HG03520 (cell line): Measurements from ENCODE around the gene DSTN.

Source experiments
- ATAC-seq: cut with Tn5 transposase; IDR thresholded peaks from one replicate; pipeline ENCODE4 v1.9.1; 2021; ENCODE audit warnings: mild to moderate bottlenecking, moderate library complexity; ENCODE audit not compliant: unreplicated experiment

The DSTN gene

DNA sequence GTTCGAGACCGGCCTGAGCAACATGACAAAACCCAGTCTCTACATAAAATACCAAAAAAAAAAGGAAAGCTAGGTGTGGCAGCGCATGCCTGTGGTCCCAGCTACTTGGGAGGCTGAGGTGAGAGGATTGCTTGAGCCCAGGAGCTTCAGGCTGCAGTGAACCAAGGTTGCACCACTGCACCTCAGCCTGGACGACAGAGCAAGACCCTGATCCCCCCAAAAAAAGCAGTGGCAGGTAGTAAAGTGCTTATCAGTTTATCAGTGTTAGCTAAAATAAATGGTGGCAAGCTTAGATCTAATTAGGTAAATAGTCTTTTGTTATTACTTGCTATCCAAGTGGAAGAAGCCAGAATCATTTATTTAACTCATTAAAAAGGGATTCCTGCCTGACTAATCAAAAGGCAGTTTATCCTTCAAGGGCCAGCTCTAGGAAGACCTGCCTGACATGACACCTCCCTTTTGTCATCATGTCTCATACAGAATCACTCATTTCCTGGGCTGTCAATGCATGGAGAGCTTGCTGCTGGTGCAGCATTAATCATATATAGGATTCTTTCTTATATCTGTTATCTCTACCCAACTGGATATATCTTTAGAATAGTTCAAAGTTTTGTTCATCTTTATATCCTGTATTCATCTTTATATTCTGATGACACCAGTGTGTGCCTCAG lies 9.6 kb downstream of the DSTN start:
- no peak for ATAC-seq

DNA sequence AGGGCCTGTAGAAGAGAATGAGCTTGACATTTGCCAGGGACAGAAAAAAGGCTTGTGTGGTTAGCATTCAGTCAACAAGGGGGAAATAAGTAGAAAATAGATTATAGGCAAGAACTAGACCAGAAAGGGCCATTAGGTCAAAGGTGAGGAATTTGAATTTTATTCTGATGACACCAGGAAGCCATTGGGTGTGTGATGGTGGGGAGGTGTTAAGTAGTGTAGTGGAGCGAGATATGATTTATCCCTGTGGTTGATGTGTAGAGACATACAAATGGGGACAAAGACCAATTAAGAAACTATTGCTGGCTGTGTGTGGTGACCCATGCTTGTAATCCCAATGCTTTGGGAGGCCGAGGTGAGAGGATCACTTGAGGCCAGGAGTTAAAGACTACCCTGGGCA lies 11.0 kb downstream of the DSTN start:
- ATAC-seq: no peak

DNA sequence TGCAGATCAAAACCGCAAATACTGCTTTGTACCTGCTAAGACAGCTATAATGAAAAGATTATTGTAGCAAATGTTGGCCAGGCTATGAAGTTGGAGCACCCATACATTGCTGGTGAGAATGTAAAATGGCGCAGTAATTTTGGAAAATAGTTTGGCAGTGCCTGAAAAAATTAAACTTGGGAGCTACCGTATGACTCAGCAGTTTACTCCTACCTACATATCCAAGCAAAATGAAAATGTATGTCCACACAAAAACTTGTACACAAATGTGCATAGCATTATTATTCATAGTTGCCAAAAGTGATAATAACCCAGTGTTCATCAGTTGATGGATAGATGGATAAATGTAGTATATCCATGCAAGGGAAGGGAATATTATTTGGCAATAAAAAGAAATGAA lies 13.3 kb downstream of the DSTN start:
- ATAC-seq: no peak

DNA sequence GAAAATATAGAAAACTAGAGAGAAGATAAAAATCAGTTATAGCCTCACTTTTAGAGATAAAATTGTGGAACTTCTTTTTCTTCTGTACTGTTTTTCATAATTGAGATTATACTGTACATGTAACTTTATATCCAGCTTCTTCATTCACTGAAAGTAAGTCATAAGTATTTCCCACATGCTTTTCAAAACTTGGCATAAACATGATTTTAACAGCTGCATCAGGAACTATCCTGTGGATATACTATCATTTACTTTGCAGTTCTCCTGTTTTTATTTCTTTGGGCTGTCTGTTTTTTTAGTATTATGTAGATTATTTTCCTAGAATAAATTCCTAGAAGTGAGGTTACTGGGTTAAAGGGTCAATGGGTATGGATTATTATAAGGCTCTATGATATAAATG lies 14.8 kb downstream of the DSTN start:
- ATAC-seq: no peak

DNA sequence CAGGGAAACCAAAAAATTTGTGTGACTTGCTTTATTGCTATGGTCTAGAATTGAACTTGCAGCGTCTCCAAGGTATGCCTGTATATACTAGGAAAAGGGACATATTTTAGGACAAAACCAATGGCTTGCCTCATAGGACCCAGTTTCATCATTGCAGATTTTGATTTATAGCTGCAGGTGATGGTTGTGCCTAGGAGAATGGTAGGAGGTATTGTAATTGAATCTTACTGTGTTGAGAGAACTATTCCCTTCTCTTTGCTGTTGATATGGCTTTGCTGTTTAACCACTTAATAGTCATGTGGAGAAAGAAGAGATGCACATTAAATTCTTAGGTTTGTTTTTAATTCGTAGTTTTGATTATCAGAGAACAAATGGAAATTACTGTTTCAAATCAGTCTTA lies 16.4 kb downstream of the DSTN start:
- ATAC-seq: no peak

DNA sequence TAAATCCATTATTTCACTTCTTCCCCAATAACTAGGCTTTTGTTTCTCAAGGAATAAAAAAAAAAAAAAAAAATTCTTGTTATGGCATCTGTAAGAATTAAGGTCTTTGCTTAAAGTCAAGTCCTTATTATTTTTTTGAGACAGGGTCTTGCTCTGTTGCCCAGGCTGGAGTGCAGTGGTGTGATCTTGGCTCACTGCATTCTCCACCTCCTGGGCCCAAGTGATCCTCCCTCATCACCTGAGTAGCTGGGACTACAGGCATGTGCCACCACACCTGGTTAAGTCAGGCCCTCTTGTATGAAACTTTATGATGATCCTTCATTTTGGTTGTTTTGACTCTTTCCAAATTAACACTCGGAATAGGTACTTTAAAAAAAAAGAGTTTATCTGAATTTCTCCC lies 17.3 kb downstream of the DSTN start:
- ATAC-seq: no peak

DNA sequence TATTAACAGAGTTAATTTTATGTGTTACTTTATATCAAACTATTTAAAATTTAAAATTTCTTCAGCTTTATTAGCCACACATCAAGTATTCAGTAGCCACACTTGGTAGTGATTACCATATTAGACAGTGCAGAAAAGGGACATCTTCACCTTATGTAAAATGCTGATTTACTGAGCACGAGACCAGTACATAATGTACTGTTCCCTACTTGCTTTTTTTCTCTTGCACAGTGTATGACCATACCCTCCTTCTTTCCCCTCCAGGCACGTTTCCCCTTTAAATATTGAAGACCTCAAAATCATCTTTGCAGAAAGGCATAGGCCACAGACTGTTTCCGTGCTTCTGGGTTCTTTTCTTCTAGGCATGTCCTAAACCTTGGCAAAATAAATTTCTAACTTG lies 17.9 kb downstream of the DSTN start:
- no peak for ATAC-seq

DNA sequence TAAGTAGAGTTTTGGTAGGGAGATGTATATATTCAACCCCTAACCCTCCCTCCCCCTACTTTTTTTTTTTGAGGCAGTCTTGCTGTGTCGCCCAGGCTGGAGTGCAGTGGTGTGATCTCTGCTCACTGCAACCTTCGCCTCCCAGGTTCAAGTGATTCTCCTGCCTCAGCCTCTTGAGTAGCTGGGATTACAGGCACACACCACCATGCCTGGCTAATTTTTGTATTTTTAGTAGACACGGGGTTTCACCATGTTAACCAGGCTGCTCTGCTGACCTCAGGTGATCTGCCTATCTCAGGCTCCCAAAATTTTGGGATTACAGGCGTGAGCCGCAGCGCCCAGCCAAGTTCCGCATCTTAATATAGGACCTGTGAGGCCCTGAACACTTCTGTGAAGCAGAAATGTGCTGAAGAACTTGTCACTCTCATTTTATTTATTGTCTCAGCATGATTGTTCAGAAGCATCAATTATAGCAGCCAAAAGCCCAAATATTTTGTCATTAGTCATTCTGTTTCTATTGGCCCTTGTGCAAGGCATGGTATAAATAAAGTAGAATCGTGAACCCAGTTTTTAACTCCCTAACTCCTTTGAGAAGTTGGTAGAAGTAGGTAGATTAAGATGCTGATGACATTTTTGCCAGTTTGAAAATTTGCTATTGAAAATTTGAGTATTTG lies 19.4 kb downstream of the DSTN start:
- ATAC-seq: no peak

DNA sequence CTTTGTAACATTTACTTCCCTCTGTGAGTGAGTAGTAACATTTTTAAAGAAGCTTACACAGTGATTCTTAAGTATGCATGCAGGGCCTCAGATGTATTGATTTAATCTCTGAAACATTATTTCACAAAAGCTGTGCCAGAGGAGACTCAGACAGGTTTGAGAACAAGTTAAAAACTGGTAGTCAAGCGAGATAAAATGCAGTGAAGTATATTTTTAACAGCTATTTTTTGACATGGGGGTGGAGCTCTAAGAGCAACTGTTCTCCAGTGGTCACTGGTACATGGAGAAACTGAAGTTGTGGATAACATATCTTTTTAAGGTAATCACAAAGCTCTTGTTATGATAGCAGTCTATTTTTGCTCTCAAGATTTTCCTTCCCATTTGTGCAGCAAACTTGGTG lies 20.4 kb downstream of the DSTN start:
- no peak for ATAC-seq

DNA sequence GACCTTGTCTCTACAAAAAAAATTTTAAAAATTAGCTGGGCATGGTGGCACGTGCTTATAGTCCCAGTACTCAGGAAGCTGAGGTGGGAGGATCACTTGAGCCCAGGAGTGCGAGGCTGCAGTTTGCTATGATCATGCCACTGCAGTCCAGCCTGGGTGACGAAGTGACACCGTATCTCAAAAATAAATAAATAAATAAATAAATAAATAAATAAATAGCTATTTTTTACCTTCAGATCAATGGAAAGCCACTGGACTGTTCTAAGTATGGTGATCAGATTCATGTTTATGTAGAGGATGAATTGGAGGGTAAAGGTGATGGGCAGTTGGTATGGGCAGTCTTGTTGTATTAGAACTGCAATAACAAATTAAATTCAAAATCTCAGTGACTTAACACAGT lies 24.0 kb downstream of the DSTN start:
- no peak for ATAC-seq

DNA sequence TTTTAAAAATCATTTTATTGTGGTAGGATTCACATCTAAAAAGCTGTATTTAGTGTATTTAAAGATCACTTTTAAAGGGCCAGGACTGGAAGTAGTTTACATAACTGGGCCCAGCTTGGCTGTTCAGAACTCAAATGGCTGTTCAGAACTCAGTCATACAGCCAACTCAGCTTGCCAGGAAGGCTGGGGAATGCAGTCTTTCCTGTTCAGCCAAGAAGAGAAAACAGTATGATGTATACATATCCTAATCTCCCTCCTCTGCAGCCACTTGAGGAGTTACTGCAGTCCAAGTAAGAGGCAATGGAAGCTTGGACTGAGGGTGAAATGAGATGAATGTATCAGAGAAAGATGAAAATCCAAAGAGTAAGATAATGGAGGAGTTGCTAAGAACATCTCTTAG lies 24.6 kb downstream of the DSTN start:
- no peak for ATAC-seq

DNA sequence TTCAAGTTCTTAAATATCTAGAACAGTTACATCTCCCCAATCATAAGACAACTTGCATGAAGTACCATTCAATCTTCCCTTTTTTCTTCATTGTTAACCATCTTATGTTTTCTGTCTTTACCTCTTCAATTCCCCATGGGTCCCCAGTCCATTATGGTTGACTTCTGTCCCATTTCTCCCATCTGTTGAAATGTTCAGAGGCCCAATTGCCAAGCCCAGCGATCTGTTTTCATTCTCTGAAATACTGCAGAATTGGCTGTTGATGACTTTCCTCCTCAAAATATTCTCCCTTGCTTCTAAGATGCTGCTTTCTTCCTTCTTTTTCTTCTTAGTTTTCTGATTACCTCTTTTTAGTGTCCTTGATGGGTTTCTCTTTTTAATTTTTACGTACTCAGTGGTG lies 26.0 kb downstream of the DSTN start:
- no peak for ATAC-seq

DNA sequence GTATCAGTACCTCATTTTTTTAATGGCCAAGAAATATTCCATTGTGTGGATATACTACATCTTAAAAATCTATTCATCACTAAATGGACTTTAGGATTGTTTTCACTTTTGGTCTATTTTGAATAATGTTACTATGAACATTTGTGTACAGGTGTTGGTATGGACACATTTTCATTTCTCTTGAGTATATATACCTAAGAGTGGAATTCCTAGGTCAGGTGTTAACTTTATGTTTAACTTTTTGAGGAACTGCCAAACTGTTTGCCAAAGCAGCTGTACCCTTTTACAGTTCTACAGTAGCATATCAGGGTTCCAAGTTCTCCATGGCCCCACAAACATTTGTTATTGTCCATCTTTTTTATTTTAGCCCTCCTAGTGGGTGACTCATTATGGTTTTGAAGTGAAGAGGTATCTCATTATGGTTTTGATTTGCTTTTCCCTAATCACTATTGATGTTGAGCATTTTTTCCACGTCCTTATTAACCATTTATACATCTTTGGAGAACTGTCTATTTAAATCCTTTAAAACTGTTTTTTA lies 28.2 kb downstream of the DSTN start:
- no peak for ATAC-seq

DNA sequence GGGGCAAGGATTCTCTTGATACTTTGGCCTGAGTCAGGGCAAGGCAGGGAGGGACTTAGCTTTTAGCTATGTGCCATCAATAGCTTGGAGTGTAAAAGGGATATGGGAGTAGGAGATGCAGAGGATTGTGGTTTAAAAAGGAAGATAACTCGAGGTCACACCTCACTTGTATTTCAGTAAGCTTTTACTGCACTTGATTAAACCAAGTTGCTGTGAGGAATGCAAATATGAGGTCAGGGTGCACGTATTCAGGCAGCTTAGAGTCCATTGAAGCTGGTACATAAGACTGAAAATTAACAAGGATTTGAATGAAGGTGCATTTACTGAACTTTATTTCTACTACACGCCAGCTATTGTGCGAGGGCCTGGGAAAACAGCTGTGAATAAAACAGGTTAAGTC lies 32.1 kb downstream of the DSTN start:
- no peak for ATAC-seq

DNA sequence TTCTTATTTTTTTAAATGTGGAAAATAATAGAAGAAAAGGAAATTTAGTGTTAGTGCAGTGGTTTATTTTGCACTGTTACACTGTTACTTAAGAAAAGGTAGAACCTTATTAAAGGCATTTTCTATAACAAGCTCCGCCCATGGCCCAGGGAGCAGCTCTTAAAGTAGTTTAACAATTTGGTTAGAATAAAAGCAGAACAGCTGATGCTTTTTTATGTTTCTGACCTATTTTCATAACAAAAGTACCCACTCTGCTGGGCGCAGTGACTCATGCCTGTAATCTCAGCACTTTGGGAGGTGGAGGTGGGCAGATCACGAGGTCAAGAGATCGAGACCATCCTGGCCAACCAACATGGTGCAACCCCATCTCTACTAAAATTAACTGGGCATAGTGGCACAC lies 32.6 kb downstream of the DSTN start:
- no peak for ATAC-seq

DNA sequence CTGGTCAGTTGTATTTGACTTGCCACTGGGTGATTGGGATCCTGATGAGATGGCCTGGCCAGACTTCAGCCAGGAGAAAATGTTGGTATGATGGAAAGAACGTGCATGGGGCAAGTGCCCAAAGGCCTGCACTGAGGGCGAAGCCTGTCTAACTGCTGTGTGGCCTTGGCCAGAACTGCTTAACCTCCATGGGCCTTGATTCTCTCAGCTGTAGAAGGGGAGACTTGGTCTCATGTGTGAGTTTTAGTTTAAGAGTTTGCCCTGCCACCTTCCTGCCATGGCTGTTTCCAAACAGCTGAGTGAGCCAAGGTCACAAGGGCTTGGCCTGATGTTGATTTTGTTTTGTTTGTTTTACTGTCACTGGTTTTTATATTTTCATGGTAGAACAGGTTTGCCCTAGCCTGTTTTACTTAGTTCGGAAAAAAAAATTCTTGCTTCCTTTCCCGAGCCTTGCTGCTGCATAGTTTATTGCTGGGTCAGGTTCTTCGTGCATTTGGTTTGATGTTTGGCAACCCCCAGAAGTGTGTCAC lies 35.3 kb downstream of the DSTN start:
- no peak for ATAC-seq

DNA sequence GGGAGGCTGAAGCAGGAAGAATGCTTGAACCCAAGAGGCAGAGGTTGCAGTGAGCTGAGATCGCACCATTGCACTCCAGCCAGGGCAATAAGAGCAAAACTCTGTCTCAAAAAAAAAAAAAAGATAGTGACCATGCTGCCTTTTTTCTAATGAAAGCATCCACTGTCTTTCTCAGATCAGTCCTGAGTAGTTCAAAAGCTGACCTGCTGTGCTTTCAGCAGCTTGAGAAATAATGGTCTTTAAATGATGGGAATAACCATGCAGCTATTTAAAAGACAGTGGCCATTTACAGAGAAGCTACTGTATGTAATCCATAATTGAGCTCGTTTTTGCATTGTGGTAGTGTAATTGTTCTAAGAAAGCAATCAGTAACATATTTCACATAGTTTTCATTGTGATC lies 36.1 kb downstream of the DSTN start:
- no peak for ATAC-seq

DNA sequence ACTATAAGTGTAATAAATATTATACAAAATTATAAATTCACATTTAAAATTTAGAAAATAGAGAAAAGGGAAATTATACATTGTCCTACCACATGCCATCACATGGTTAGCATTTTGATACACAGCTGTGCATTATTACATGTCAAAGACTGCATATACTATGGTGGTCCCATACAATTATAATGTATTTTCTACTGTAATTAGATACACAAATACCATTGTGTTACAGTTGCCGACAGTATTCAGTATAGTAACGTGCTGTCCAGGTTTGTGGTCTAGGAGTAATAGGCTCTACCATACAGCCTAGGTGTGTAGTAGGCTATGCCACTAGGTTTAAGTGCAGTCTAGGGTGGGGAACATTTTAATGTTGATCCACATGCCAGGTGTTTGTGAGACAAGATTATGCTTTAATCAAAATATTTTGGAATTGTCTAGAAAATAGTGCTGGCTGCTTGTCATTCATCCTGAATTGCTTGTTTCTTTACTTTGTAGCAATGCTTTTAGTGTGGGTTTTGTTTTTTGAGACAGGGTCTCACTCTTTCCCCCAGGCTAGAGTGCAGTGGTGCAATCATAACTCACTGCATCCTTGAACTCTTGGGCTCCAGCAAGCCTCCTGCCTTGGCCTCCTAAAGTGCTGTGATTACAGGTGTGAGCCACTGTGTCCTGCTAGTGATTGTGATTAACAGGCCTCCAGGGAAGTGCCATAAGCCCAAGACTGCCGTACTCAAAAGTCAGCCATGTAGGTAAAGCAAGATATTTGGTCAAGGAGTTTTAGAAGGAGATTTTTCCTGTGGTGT lies 39.0 kb downstream of the DSTN start:
- ATAC-seq: no peak

DNA sequence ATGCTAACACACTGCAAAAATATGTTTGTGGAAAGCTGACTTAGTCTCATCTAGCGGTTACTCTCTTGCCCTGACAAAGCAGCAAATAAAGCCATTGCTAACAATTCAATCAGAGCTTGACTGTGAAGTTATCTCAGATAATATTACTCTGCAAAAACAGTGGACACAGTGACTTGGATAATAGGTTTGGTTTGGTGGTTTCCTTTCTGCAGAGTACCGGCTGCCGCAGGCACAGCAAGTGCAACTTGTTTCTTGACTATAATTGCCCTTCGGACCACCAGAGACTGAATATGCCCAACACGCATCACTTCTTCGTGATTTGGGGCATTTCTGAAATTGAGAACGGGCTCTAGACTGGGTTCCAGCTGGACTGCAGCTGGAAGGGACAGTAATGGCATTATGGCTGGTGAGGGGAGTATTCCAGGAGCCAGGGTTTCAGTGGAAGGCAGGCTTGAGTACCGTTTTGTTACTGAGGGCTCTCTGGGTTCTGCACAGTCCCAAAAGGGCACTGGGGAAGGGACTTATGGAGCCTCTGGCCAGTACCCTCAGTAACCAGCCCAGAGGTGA lies 40.0 kb downstream of the DSTN start:
- no peak for ATAC-seq

DNA sequence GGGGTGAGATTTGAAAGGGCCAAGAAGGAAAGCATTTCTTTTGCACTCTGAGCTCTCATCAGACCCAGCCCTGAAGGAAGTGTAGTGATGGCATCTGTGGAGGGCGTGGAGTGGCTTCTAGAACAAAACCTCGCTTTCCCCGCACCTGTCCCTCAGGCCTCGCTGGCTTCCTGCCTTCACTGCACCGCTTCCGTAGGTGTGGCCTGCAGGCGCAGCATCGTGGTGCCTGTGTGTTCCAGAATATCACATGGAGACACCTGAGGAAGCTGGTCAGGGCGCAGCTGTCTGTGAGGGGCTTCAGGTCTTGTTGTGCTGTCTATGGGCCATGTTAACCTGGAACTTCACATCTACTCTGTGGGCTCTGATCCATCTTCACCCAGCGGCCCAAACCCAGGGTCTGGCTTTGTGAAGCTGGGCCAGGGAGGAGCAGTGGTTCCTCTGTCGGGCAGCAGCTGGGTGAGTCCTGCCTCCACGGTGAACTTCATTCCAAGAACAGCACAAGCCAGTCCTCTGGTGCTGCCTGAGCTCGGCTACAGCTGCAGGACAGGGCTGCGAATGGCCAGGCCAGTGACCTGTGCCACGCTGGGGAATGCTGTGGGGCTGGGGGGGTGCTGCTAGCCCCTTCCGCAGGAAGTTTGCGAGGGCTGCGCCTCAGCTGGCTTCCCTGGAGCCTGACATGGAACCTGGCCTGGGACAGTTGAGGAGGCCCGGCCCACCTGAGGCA lies 40.9 kb downstream of the DSTN start:
- ATAC-seq: no peak

DNA sequence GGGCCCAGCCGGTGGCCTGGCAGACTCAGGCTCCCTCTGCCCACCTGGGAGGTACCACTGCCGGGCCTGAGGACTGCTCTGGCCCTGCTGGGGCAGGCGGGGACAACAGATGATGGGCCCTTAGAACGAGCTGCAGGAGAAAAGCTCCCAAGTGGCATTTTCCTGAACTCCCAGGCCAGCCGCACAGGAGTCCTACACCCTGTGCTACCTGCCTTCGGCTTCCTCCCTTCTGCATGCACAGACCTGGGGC lies 41.3 kb downstream of the DSTN start:
- ATAC-seq: no peak
